Transverse colon (tissue), 3 donors: ENCODE results near the gene PLB1.

Source experiments
- CTCF ChIP-seq, 5 experiments: fragments of 200-600 bp in 3 of 5; fragments of 450-650 bp in 2 of 5; sonication (generic) in 3 of 5; IDR thresholded peaks; 1 replicate in 2 of 5; 2 replicates in 3 of 5; pipeline ENCODE4 v1.5.1; 2016 to 2017; ENCODE audit warnings: antibody characterized with exemption in 5 of 5, inconsistent platforms in 3 of 5, mild to moderate bottlenecking in 2 of 5, moderate library complexity in 1 of 5
- POLR2A ChIP-seq: fragments of 450-650 bp; IDR thresholded peaks from one replicate; pipeline ENCODE4 v1.6.1; 2016; ENCODE audit warnings: antibody characterized with exemption, mild to moderate bottlenecking, moderate library complexity

DNA sequence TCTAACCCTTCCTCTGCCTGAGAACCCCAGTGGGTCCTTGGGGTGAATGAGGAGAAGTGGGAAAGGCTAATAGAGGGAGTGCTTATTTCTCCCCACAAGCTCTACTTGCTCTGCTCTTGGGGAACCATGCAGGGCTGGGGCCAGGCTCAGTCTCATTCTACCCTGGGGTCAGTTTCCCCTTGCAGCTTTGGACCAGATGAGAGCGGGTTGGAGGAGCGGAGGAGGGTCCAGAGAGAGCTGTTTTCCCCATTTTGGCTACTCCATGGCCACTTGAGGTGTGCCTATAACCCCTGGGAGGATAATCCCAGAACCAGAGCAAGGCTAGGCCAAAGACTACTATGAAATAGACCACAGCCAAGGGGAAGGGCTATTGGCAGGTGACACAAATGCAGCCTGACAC, 29.6 kb downstream of the PLB1 start:
- TF ChIP-seq CTCF (IDR thresholded peaks at IDR 0.05) = no peak
- no peak for TF ChIP-seq POLR2A
